ENCODE results near the gene NSRP1. TPM values are rescaled to one million over a fixed set of nuclear protein-coding genes. Genes with fewer than 3 reads are reported as not detected.

The NSRP1 gene
- polyA plus RNA-seq, 1 donor (not counting 4 experiments of a cell fraction or from before 2014, with no cell fraction given), result 12.7 TPM

DNA sequence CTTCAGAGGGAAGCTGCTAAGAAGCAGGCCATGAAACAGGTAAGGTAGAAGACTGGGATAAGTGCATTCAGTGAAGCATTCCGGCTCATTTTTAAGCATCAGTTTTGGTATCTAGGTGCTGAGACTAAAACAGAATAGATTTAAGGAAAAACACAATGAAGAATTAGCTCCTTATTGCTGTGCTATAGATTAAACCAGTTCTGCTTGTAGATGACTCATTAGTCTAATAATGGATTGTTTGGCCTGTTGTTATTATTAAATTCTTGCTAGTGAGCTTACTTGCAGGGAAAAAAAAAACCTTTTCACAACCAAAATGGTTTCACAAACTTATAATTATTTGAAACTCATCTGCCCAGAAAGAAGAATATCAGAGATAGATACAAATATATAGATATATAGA, 55.9 kb downstream of the NSRP1 start:
- DNase-seq (ENCODE audit: low read depth, low spot score), result no peak
- dilution Hi-C loops (cut with MboI; ENCODE audit: extremely low pct_ligation_motif_present, low sequenced_read_pairs), result no loop called here
- no peaks in the 10 kb centered on the region for H3K9me3 ChIP-seq (ENCODE audit: control insufficient read depth, low read depth, low read length)
- H3K9ac ChIP-seq (ENCODE audit: control insufficient read depth, extremely low read depth, insufficient read depth, low read length), result no peak overlapping the region
- H3K4me2 ChIP-seq (ENCODE audit: control insufficient read depth, extremely low read depth, insufficient read depth, low read depth, low read length), result no peak overlapping the region
- no peaks in the 10 kb centered on the region for H4K20me1 ChIP-seq (ENCODE audit: control insufficient read depth, extremely low read depth, insufficient read depth, low read length)
- no peak for TF ChIP-seq CTCF (optimal IDR thresholded peaks at IDR 0.05 in 1 of 3, IDR thresholded peaks at IDR 0.05 in 1 of 3, conservative IDR thresholded peaks at IDR 0.05 in 1 of 3; ENCODE audit: extremely low read depth in 1 of 3, insufficient read depth in 2 of 3, low read length in 3 of 3)
- TF ChIP-seq EZH2 (IDR thresholded peaks at IDR 0.05; ENCODE audit: low read length), result no peak
- H3K27ac ChIP-seq (ENCODE audit: control insufficient read depth, insufficient read depth, low read length), result no peak overlapping the region
- no peak overlapping the region for H2AFZ ChIP-seq (ENCODE audit: control insufficient read depth, low read length)
- peaks cover 11% of the 10 kb centered on the region for H3K4me1 ChIP-seq (ENCODE audit: control insufficient read depth, extremely low read depth, insufficient read depth, low read length)
- no peaks in the 10 kb centered on the region for H3K79me2 ChIP-seq (ENCODE audit: control insufficient read depth, insufficient read depth, low read length)
- H3K4me3 ChIP-seq (ENCODE audit: control insufficient read depth in 2 of 3, extremely low read depth in 1 of 3, insufficient read depth in 2 of 3, low read depth in 1 of 3, low read length in 3 of 3), result no peak overlapping the region
- no peaks in the 10 kb centered on the region for H3K27me3 ChIP-seq (ENCODE audit: control insufficient read depth, extremely low read depth, insufficient read depth, low read length)
- no peak for FAIRE-seq
- peaks cover 0 to 5% of the 10 kb centered on the region in 2 experiments for H3K36me3 ChIP-seq (ENCODE audit: control insufficient read depth in 2 of 2, extremely low read depth in 1 of 2, insufficient read depth in 2 of 2, low read length in 2 of 2)
- H3K9me1 ChIP-seq (ENCODE audit: control insufficient read depth, extremely low read depth, insufficient read depth, low read length), result no peaks in the 10 kb centered on the region

GRCh38 chr17:30173649-30174048, 57.0 kb downstream of the NSRP1 start:
- FAIRE-seq (no peak), DNase-seq (ENCODE audit: low read depth, low spot score) (no peak)
- Histone ChIP-seq H3K4me1 (ENCODE audit: control insufficient read depth, extremely low read depth, insufficient read depth, low read length) (peaks cover 11% of the 10 kb centered on the region), H3K79me2 (ENCODE audit: control insufficient read depth, insufficient read depth, low read length) (no peaks in the 10 kb centered on the region), H4K20me1 (ENCODE audit: control insufficient read depth, extremely low read depth, insufficient read depth, low read length) (no peaks in the 10 kb centered on the region), H3K9me3 (ENCODE audit: control insufficient read depth, low read depth, low read length) (no peaks in the 10 kb centered on the region), H2AFZ (ENCODE audit: control insufficient read depth, low read length) (no peak overlapping the region), H3K36me3 (ENCODE audit: control insufficient read depth in 2 of 2, extremely low read depth in 1 of 2, insufficient read depth in 2 of 2, low read length in 2 of 2) (peaks cover 0 to 5% of the 10 kb centered on the region in 2 experiments), H3K9me1 (ENCODE audit: control insufficient read depth, extremely low read depth, insufficient read depth, low read length) (no peaks in the 10 kb centered on the region), H3K27me3 (ENCODE audit: control insufficient read depth, extremely low read depth, insufficient read depth, low read length) (no peaks in the 10 kb centered on the region), H3K27ac (ENCODE audit: control insufficient read depth, insufficient read depth, low read length) (no peak overlapping the region), H3K4me3 (ENCODE audit: control insufficient read depth in 2 of 3, extremely low read depth in 1 of 3, insufficient read depth in 2 of 3, low read depth in 1 of 3, low read length in 3 of 3) (no peak overlapping the region), H3K4me2 (ENCODE audit: control insufficient read depth, extremely low read depth, insufficient read depth, low read depth, low read length) (no peak overlapping the region), H3K9ac (ENCODE audit: control insufficient read depth, extremely low read depth, insufficient read depth, low read length) (no peak overlapping the region)
- TF ChIP-seq CTCF (optimal IDR thresholded peaks at IDR 0.05 in 1 of 3, IDR thresholded peaks at IDR 0.05 in 1 of 3, conservative IDR thresholded peaks at IDR 0.05 in 1 of 3; ENCODE audit: extremely low read depth in 1 of 3, insufficient read depth in 2 of 3, low read length in 3 of 3) (no peak), EZH2 (IDR thresholded peaks at IDR 0.05; ENCODE audit: low read length) (no peak)
- dilution Hi-C loops (cut with MboI; ENCODE audit: extremely low pct_ligation_motif_present, low sequenced_read_pairs), result no loop called here

Measured in keratinocyte (primary cell).